MM.1S (cell line): ENCODE measurements around the gene EIF4G1.

Experiments
- CTCF ChIP-seq: fragments of 300-600 bp; sonication (generic); IDR thresholded peaks from 2 replicates; pipeline ENCODE4 v1.5.1; 2016; ENCODE audit warnings: antibody characterized with exemption, low read length, mixed read lengths
- EZH2 ChIP-seq: fragments of 300-600 bp; sonication (generic); optimal IDR thresholded peaks from 2 replicates; pipeline ENCODE3; 2017; ENCODE audit warnings: low read depth, mild to moderate bottlenecking, antibody characterized with exemption, low read length, mixed read lengths
- EZH2phosphoT487 ChIP-seq: fragments of 300-600 bp; sonication (generic); IDR thresholded peaks from 2 replicates; pipeline ENCODE4 v1.6.1; 2018; ENCODE audit warnings: antibody characterized with exemption, low read length

- TF ChIP-seq CTCF (no peak), EZH2 (no peak), EZH2phosphoT487 (no peak)
Measured at GRCh38 chr3:184352149-184352785, 37.9 kb downstream of the EIF4G1 start.
